GM12873 (cell line): ENCODE results near the gene LRRC47.

Source experiments
- CTCF ChIP-seq: IDR thresholded peaks from 2 replicates; pipeline ENCODE4 v1.5.1; 2012; ENCODE audit warnings: low read depth, mild to moderate bottlenecking, moderate library complexity, low read length, control low read depth; ENCODE audit not compliant: insufficient read depth; ENCODE audit errors: missing control alignments

LRRC47 gene

GRCh38 chr1:3730543-3731247 is 65.6 kb downstream of the LRRC47 start:
- no peak for TF ChIP-seq CTCF

GRCh38 chr1:3729594-3730542 is 66.4 kb downstream of the LRRC47 start:
- no peak for TF ChIP-seq CTCF
